Activated T-helper 17 cell treated with anti-CD3 and anti-CD28 coated beads, Interleukin-2, amount 50 U/mL, for 72 hours (primary cell): ENCODE results near the gene NUAK1. TPM values are rescaled to one million over a fixed set of nuclear protein-coding genes. Genes with fewer than 3 reads are reported as not detected.
"Not testable (repeated sequence)": the region's sequence is repeated elsewhere in the genome, so short reads cannot be mapped to it uniquely, and the experiment has no call there.

Experiments
- ATAC-seq: fragments of 150-1000 bp; cut with Tn5 transposase; replicated peaks from 2 replicates; pipeline ENCODE4 v1.10.0; 2021; ENCODE audit warnings: mild to moderate bottlenecking, moderate library complexity
- H3K27ac Mint-ChIP-seq: one replicate; pipeline ENCODE4 v1.8.0; 2022; ENCODE audit warnings: mixed read lengths
- H3K27me3 Mint-ChIP-seq: one replicate; pipeline ENCODE4 v1.8.0; 2022; ENCODE audit warnings: mixed read lengths
- H3K36me3 Mint-ChIP-seq: one replicate; pipeline ENCODE4 v1.8.0; 2022; ENCODE audit warnings: low read depth, mild to moderate bottlenecking, mixed read lengths
- H3K4me1 Mint-ChIP-seq: one replicate; pipeline ENCODE4 v1.8.0; 2022; ENCODE audit warnings: mixed read lengths
- H3K4me3 Mint-ChIP-seq: one replicate; pipeline ENCODE4 v1.8.0; 2022; ENCODE audit warnings: mild to moderate bottlenecking, mixed read lengths
- H3K9me3 Mint-ChIP-seq: one replicate; pipeline ENCODE4 v1.8.0; 2022; ENCODE audit warnings: mixed read lengths
- total RNA-seq, 2 donors: library from RNA; stranded (reverse); gene quantifications; one replicate each; pipeline ENCODE4 v1.2.3, GENCODE V29; 2022

The NUAK1 gene
- total RNA-seq, 2 donors from 2014 or later, result not detected

DNA sequence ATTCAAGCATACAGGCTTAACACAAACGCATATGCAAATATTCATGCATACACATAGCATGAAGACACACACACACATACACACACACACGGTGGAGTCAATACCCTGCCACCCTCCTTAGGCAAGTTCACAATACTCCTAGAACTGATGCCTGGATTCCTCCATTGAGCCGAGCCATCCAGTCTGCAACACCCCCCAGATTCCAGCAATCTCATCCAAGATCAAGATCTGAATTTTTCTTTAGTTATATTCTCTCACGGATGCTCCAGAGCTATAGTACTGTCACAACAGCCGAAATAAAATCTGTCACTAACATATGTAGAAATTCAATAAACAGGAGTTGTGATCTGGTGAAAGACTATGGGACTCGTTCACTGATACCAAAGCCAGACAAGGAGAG is 110.8 kb downstream of the NUAK1 start:
- peaks cover 3% of the 10 kb centered on the region for H3K9me3 Mint-ChIP-seq
- H3K4me3 Mint-ChIP-seq, result no peak overlapping the region
- ATAC-seq, result no peak
- H3K36me3 Mint-ChIP-seq, result no peaks in the 10 kb centered on the region
- H3K4me1 Mint-ChIP-seq, result no peaks in the 10 kb centered on the region
- peaks cover 16% of the 10 kb centered on the region for H3K27me3 Mint-ChIP-seq
- no peak overlapping the region for H3K27ac Mint-ChIP-seq

DNA sequence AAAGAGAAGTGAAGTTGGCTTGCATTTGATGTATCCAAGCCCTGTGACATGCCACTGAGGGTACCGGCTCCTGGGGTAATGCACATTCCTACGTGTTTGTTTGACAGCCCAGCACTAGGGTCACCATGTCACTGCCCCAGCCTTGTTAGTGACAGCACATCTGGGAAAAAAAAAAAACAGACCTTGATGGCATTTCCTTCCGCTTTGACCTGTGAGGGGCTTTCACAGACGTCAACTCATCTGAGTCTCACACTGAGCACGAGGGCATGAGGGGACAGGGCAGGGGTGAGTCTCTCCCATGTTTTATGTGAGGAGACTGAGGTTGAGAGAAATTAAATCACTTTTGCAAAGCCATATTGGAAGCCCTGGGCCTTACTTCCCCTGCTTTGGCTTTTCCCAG is 111.5 kb downstream of the NUAK1 start:
- Mint-ChIP-seq H3K27me3 (peaks cover 18% of the 10 kb centered on the region), H3K4me3 (no peak overlapping the region), H3K36me3 (no peaks in the 10 kb centered on the region), H3K9me3 (peaks cover 3% of the 10 kb centered on the region), H3K4me1 (no peaks in the 10 kb centered on the region), H3K27ac (no peak overlapping the region)
- ATAC-seq, result no peak

GRCh38 chr12:106025129-106025528 is 113.6 kb downstream of the NUAK1 start:
- ATAC-seq, result no peak
- H3K27me3 Mint-ChIP-seq, result peaks cover 21% of the 10 kb centered on the region
- H3K4me1 Mint-ChIP-seq, result no peaks in the 10 kb centered on the region
- no peak overlapping the region for H3K27ac Mint-ChIP-seq
- H3K36me3 Mint-ChIP-seq, result no peaks in the 10 kb centered on the region
- peaks cover 3% of the 10 kb centered on the region for H3K9me3 Mint-ChIP-seq
- no peak overlapping the region for H3K4me3 Mint-ChIP-seq

DNA sequence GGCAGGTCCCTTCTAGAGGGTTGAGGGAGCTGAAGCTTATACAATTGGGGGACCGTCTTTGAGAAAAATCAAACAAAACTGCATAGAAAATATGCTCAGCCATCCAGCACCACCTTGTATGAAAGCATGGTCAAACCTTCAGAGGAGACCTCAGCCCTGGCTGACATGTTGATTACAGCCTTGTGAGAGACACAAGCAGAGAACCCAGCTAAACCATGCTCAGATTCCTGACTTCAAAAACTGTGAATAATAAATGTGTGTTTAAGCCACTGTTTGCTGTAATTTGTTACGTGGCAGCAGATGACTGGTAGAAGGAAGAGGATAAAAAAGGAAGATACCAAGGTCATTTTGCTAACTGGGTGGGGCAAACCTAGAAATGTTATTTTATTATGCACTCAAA is 115.7 kb downstream of the NUAK1 start:
- Mint-ChIP-seq H3K27ac (no peak overlapping the region), H3K27me3 (peaks cover 26% of the 10 kb centered on the region), H3K36me3 (no peaks in the 10 kb centered on the region), H3K4me3 (no peak overlapping the region), H3K4me1 (no peaks in the 10 kb centered on the region), H3K9me3 (peaks cover 13% of the 10 kb centered on the region)
- no peak for ATAC-seq

- Mint-ChIP-seq H3K4me1 (no peaks in the 10 kb centered on the region), H3K4me3 (no peak overlapping the region), H3K27me3 (peaks cover 21% of the 10 kb centered on the region), H3K36me3 (no peaks in the 10 kb centered on the region), H3K9me3 (peaks cover 13% of the 10 kb centered on the region), H3K27ac (no peak overlapping the region)
- ATAC-seq, result no peak
Observed at GRCh38 chr12:106022568-106023012, 116.2 kb downstream of the NUAK1 start.

- peaks cover 13% of the 10 kb centered on the region for H3K9me3 Mint-ChIP-seq
- ATAC-seq, result no peak
- no peaks in the 10 kb centered on the region for H3K36me3 Mint-ChIP-seq
- H3K4me1 Mint-ChIP-seq, result no peaks in the 10 kb centered on the region
- H3K27me3 Mint-ChIP-seq, result peaks cover 15% of the 10 kb centered on the region
- no peak overlapping the region for H3K4me3 Mint-ChIP-seq
- no peak overlapping the region for H3K27ac Mint-ChIP-seq
Observed at GRCh38 chr12:106021516-106021915, 117.2 kb downstream of the NUAK1 start.

DNA sequence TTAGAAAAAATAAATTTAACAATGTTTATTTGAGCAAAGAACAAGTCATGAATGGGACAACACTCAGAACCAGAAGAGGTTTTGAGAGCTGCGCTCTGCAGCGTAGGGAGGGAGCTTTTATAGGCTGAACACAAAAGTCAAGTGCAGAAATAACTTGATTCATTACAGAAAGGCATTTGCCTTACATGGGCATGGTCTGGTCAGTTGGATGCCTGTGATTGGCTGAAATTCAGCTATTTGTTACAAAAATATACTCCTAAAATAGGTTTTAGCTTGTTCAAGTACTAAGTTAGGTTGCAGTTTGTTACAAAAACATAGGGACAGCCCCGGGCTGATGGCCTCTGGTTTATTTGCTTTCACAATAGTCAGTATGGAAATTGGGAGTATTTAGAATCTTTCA is 118.0 kb downstream of the NUAK1 start:
- no peak overlapping the region for H3K27ac Mint-ChIP-seq
- H3K9me3 Mint-ChIP-seq, result peaks cover 16% of the 10 kb centered on the region
- no peak for ATAC-seq
- H3K4me3 Mint-ChIP-seq, result no peak overlapping the region
- no peaks in the 10 kb centered on the region for H3K4me1 Mint-ChIP-seq
- H3K27me3 Mint-ChIP-seq, result peaks cover 15% of the 10 kb centered on the region
- H3K36me3 Mint-ChIP-seq, result no peaks in the 10 kb centered on the region

- H3K4me1 Mint-ChIP-seq, result no peaks in the 10 kb centered on the region
- no peak overlapping the region for H3K4me3 Mint-ChIP-seq
- no peak overlapping the region for H3K27ac Mint-ChIP-seq
- H3K9me3 Mint-ChIP-seq, result peaks cover 16% of the 10 kb centered on the region
- ATAC-seq, result no peak
- peaks cover 15% of the 10 kb centered on the region for H3K27me3 Mint-ChIP-seq
- H3K36me3 Mint-ChIP-seq, result no peaks in the 10 kb centered on the region
Observed at GRCh38 chr12:106019144-106019543, 119.6 kb downstream of the NUAK1 start.

DNA sequence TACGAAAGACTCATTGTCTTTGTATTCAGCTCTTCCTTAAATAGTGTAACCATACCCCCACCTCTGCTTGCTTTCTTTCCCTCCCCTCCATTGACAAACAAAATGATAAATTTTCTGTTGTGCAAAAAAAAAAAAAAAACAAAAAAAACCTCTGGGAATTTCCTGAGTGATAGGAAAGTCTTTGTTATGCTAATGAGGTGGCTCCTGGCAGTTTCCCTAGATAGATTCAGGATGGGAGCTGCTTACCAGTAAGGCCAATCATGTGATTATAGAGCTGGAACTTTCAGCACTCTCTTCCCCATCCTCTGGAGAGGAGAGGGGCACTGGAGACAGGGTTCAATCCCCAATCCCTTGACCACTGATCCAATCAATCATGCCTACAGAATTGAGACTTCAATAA is 120.5 kb downstream of the NUAK1 start:
- Mint-ChIP-seq H3K4me3 (no peak overlapping the region), H3K9me3 (peaks cover 16% of the 10 kb centered on the region), H3K27me3 (peaks cover 20% of the 10 kb centered on the region), H3K4me1 (no peaks in the 10 kb centered on the region), H3K36me3 (no peaks in the 10 kb centered on the region), H3K27ac (no peak overlapping the region)
- ATAC-seq, result no peak

- Mint-ChIP-seq H3K9me3 (peaks cover 13% of the 10 kb centered on the region), H3K27me3 (peaks cover 13% of the 10 kb centered on the region)
- not testable (repeated sequence) for ATAC-seq, H3K36me3 Mint-ChIP-seq, H3K4me1 Mint-ChIP-seq, H3K27ac Mint-ChIP-seq, H3K4me3 Mint-ChIP-seq
Observed at GRCh38 chr12:106016601-106017278, 122.0 kb downstream of the NUAK1 start.

DNA sequence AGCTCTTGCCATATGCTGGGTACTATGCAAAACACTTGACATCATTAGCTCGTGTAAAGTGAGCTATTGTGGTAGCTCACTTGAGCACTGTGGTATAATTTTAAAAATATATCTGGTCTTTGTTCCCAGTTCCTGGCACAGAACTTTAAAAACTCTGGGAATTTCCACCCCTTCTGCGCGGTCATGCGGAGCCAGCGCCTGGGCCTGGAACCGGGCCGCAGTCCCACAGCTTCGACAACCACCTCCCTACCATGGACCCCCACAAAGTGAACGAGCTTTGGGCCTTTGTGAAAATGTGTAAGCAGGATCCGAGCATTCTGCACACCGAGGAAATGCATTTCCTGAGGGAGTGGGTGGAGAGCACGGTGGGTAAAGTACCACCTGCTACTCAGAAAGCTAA is 123.1 kb downstream of the NUAK1 start:
- ATAC-seq, result no peak
- Mint-ChIP-seq H3K27me3 (peaks cover 13% of the 10 kb centered on the region), H3K4me3 (no peak overlapping the region), H3K27ac (no peak overlapping the region), H3K4me1 (no peaks in the 10 kb centered on the region), H3K9me3 (peaks cover 13% of the 10 kb centered on the region), H3K36me3 (no peaks in the 10 kb centered on the region)

- Mint-ChIP-seq H3K27ac (no peak overlapping the region), H3K4me1 (no peaks in the 10 kb centered on the region), H3K27me3 (peaks cover 6% of the 10 kb centered on the region), H3K9me3 (peaks cover 6% of the 10 kb centered on the region), H3K36me3 (no peaks in the 10 kb centered on the region), H3K4me3 (no peak overlapping the region)
- no peak for ATAC-seq
Observed at GRCh38 chr12:106013941-106014340, 124.8 kb downstream of the NUAK1 start.

Other genes with a start within 250 kb of the NUAK1 start
- 1 to 10 TPM; 3.6 to 3.8 TPM for gene CKAP4, start 109.1 kb upstream of the NUAK1 start, total RNA-seq
- 10 to 100 TPM in 1 of 2 donors, 1 to 10 TPM in 1; 9.6 to 22.4 TPM for gene TCP11L2, start 163.8 kb upstream of the NUAK1 start, total RNA-seq
- gene POLR3B, start 218.8 kb upstream of the NUAK1 start, total RNA-seq, result 1 to 10 TPM; 3.0 to 8.7 TPM